Right lobe of liver (tissue), 4 donors: Measurements from ENCODE around the gene BARHL1.

ENCODE experiments used
- CTCF ChIP-seq, 4 donors: fragments of 200-600 bp in 3 of 4; fragments of 450-650 bp in 1 of 4; IDR thresholded peaks; one replicate each; pipeline versions ENCODE4 v1.5.1 to v1.8.0; 2016 to 2022; ENCODE audit warnings: antibody characterized with exemption in 4 of 4, mild to moderate bottlenecking in 2 of 4
- POLR2A ChIP-seq: fragments of 450-650 bp; IDR thresholded peaks from one replicate; pipeline ENCODE4 v1.6.1; 2017; ENCODE audit warnings: antibody characterized with exemption, mild to moderate bottlenecking
- donor health status: DM: no; HTN: no; CAD: no.
- donor health status: DM: no; HTN: no; CAD: no.
- donor health status: DM: no; HTN: yes; CAD: no.

GRCh38 chr9:132589148-132590036 lies 7.0 kb downstream of the BARHL1 start:
- no peak for TF ChIP-seq CTCF (IDR thresholded peaks at IDR 0.05)
- no peak for TF ChIP-seq POLR2A
